H1 (cell line): ENCODE data around the gene HOXB13. TPM values are rescaled to one million over a fixed set of nuclear protein-coding genes. Genes with fewer than 3 reads are reported as not detected.
A peak's percentile ranks its signal among the peaks of the same experiment; 100 is the strongest.

ENCODE experiments used
- EZH2 ChIP-seq: fragments of 200-600 bp; sonication (generic); IDR thresholded peaks from 2 replicates; pipeline ENCODE4 v1.7.1; 2012; ENCODE audit warnings: low read depth, mild to moderate bottlenecking, moderate library complexity, low read length, inconsistent platforms; ENCODE audit not compliant: severe bottlenecking
- POLR2AphosphoS5 ChIP-seq: IDR thresholded peaks from 2 replicates; pipeline ENCODE4 v1.6.1; 2011; ENCODE audit warnings: low read depth, low read length
- RNF2 ChIP-seq: fragments of 200-900, 300-1000 bp; sonication (generic); IDR thresholded peaks from 2 replicates; pipeline ENCODE4 v1.7.1; 2016; ENCODE audit warnings: borderline replicate concordance, low read depth, mild to moderate bottlenecking, antibody characterized with exemption, low read length; ENCODE audit not compliant: poor library complexity, severe bottlenecking; ENCODE audit errors: missing control alignments
- SP2 ChIP-seq: IDR thresholded peaks from 2 replicates; pipeline ENCODE4 v1.6.1; 2012; ENCODE audit warnings: mild to moderate bottlenecking, low read length, inconsistent platforms
- TAF7 ChIP-seq: optimal IDR thresholded peaks from 2 replicates; pipeline ENCODE3; 2011; ENCODE audit warnings: low read depth, mild to moderate bottlenecking, inconsistent platforms, low read length, moderate library complexity, borderline replicate concordance
- TBP ChIP-seq: IDR thresholded peaks from 2 replicates; pipeline ENCODE4 v1.6.1; 2011; ENCODE audit warnings: low read depth, low read length, improper control_type of control experiment
- polyA plus RNA-seq, 7 experiments: library from polyadenylated mRNA; depleted of rRNA in 3 of 7; stranded (reverse) in 5 of 7; unstranded in 2 of 7; fragments of >200 nt in 5 of 7; fragments of 200-250 nt in 2 of 7; gene quantifications; 1 replicate in 5 of 7; 2 replicates in 1 of 7; 4 replicates in 1 of 7; pipeline versions ENCODE4 v1.2.1 to v1.2.3, GENCODE V29; 2011 to 2013; ENCODE audit warnings: missing spikeins in 2 of 7, mixed read lengths in 2 of 7
- total RNA-seq: library from RNA; stranded (reverse); fragmentation: NEBNext Ultra II Directional; extraction: Animal tissue kit (Norgen Biotek cat#: 25700); gene quantifications from 2 replicates; pipeline ENCODE4 v1.2.1, GENCODE V29; 2021

Gene HOXB13
- total and polyA plus RNA-seq, 2 of the 8 experiments (the other 6 are each of a cell fraction or from before 2014, with no cell fraction given): not detected

GRCh38 chr17:48729335-48730239 is 1.0 kb upstream of the HOXB13 start (continued):
- no peak for TF ChIP-seq SP2
- no peak for TF ChIP-seq POLR2AphosphoS5
- TF ChIP-seq RNF2: peak; percentile 84
- TF ChIP-seq TBP: no peak
- no peak for TF ChIP-seq TAF7
- TF ChIP-seq EZH2: peak; percentile 77
